Measurements from ENCODE around the gene MTHFD1L. TPM values are rescaled to one million over a fixed set of nuclear protein-coding genes. Genes with fewer than 3 reads are reported as not detected.

Gene MTHFD1L
- total and polyA plus RNA-seq, 2 donors (not counting 1 experiment from before 2014, with no cell fraction given) = 36.1 to 48.9 TPM

DNA sequence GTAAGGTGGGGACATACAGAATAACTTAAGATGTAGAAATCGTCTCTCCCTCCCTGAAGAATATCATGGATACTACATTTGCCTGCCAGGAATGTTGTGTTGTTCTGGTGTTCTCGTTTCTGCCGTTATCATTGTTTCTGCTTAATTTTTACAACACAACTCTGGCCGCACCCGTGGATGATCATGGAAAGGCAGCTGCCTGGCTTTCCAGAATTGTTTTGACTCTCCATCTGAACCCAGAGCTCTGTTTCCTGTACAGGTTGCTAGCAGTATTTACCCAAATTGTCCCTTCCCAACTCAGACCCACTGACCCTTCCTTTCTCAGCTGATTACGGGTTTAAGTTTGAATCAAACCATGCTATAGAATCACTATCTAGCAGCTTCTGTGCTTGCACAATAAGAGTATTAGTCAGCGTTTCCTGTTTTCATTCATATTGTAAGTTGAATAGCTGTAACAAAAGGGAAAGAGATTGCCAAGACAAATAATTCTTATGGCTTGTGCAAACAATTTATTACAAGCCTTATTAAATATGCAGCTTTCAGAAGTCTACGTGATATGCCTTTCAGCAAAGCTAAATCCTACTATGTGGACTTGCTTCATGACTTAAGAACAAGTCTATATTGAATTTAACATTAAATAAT lies 139.0 kb downstream of the MTHFD1L start:
- H3K9me3 ChIP-seq (ENCODE audit: control insufficient read depth, insufficient read depth, low read depth, low read length) = no peaks in the 10 kb centered on the region
- no peak for TF ChIP-seq EZH2 (IDR thresholded peaks at IDR 0.05; ENCODE audit: low read length, missing control alignments)
- TF ChIP-seq, protein P1, sequence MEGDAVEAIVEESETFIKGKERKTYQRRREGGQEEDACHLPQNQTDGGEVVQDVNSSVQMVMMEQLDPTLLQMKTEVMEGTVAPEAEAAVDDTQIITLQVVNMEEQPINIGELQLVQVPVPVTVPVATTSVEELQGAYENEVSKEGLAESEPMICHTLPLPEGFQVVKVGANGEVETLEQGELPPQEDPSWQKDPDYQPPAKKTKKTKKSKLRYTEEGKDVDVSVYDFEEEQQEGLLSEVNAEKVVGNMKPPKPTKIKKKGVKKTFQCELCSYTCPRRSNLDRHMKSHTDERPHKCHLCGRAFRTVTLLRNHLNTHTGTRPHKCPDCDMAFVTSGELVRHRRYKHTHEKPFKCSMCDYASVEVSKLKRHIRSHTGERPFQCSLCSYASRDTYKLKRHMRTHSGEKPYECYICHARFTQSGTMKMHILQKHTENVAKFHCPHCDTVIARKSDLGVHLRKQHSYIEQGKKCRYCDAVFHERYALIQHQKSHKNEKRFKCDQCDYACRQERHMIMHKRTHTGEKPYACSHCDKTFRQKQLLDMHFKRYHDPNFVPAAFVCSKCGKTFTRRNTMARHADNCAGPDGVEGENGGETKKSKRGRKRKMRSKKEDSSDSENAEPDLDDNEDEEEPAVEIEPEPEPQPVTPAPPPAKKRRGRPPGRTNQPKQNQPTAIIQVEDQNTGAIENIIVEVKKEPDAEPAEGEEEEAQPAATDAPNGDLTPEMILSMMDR (conservative IDR thresholded peaks at IDR 0.05 in 1 of 2, IDR thresholded peaks at IDR 0.05 in 1 of 2; ENCODE audit: low read depth in 1 of 2, low read length in 2 of 2) = no peak
- no peaks in the 10 kb centered on the region for H3K79me2 ChIP-seq (ENCODE audit: control insufficient read depth, insufficient read depth, low read length)
- H3K9ac ChIP-seq (ENCODE audit: insufficient read depth, low read length) = no peak overlapping the region
- H3K4me1 ChIP-seq (ENCODE audit: control insufficient read depth, extremely low read depth, insufficient read depth, low read length) = peaks cover 8% of the 10 kb centered on the region
- H3K27me3 ChIP-seq (ENCODE audit: control insufficient read depth, insufficient read depth, low read length) = no peaks in the 10 kb centered on the region
- H3K27ac ChIP-seq (ENCODE audit: insufficient read depth, low read length) = peak overlapping the region; percentile 78
- peak; percentile 95 to 96 for DNase-seq (ENCODE audit: low read depth in 2 of 2)
- H3K36me3 ChIP-seq (ENCODE audit: control insufficient read depth, insufficient read depth, low read length) = no peaks in the 10 kb centered on the region
- peak overlapping the region in 1 of 4 experiments; percentile 17 for H3K4me3 ChIP-seq (replicated peaks in 1 of 4; ENCODE audit: control extremely low read depth in 1 of 4, insufficient read depth in 1 of 4, low read depth in 3 of 4, low read length in 4 of 4)
- H2AFZ ChIP-seq (ENCODE audit: low read length) = no peak overlapping the region
- H4K20me1 ChIP-seq (ENCODE audit: control insufficient read depth, extremely low read depth, insufficient read depth, low read length) = no peaks in the 10 kb centered on the region
- H3K4me2 ChIP-seq (ENCODE audit: extremely low read depth, insufficient read depth, low read length) = peak overlapping the region; percentile 68

DNA sequence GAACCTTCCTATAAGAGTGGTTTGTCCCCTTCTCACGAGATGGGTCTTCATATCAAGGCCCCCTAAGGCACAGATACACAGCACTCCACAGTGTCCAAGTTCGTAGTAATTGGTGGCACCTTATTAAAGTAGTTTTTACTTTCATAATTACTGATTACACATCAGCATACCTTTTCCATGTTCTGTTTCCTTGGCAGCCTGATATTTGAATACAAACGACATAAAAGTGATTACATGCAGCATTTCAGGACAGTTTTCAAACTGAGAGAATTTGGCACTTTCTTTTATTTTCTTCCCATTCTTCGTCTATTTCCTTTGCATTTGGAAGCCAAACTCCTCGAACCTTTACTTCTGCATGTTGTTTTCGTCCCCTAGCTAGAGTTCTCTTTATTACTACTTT lies 139.7 kb downstream of the MTHFD1L start:
- Histone ChIP-seq H3K27ac (ENCODE audit: insufficient read depth, low read length) (peak overlapping the region; percentile 19), H2AFZ (ENCODE audit: low read length) (no peak overlapping the region), H3K27me3 (ENCODE audit: control insufficient read depth, insufficient read depth, low read length) (no peaks in the 10 kb centered on the region), H3K79me2 (ENCODE audit: control insufficient read depth, insufficient read depth, low read length) (no peaks in the 10 kb centered on the region), H3K4me1 (ENCODE audit: control insufficient read depth, extremely low read depth, insufficient read depth, low read length) (peaks cover 8% of the 10 kb centered on the region), H3K9ac (ENCODE audit: insufficient read depth, low read length) (no peak overlapping the region), H3K9me3 (ENCODE audit: control insufficient read depth, insufficient read depth, low read depth, low read length) (no peaks in the 10 kb centered on the region), H3K4me2 (ENCODE audit: extremely low read depth, insufficient read depth, low read length) (peak overlapping the region; percentile 68), H3K4me3 (replicated peaks in 1 of 4; ENCODE audit: control extremely low read depth in 1 of 4, insufficient read depth in 1 of 4, low read depth in 3 of 4, low read length in 4 of 4) (no peak overlapping the region), H3K36me3 (ENCODE audit: control insufficient read depth, insufficient read depth, low read length) (no peaks in the 10 kb centered on the region), H4K20me1 (ENCODE audit: control insufficient read depth, extremely low read depth, insufficient read depth, low read length) (no peaks in the 10 kb centered on the region)
- no peak for DNase-seq (ENCODE audit: low read depth in 2 of 2)
- TF ChIP-seq EZH2 (IDR thresholded peaks at IDR 0.05; ENCODE audit: low read length, missing control alignments) = no peak
- TF ChIP-seq, protein P1 (conservative IDR thresholded peaks at IDR 0.05 in 1 of 2, IDR thresholded peaks at IDR 0.05 in 1 of 2; ENCODE audit: low read depth in 1 of 2, low read length in 2 of 2) = no peak

DNA sequence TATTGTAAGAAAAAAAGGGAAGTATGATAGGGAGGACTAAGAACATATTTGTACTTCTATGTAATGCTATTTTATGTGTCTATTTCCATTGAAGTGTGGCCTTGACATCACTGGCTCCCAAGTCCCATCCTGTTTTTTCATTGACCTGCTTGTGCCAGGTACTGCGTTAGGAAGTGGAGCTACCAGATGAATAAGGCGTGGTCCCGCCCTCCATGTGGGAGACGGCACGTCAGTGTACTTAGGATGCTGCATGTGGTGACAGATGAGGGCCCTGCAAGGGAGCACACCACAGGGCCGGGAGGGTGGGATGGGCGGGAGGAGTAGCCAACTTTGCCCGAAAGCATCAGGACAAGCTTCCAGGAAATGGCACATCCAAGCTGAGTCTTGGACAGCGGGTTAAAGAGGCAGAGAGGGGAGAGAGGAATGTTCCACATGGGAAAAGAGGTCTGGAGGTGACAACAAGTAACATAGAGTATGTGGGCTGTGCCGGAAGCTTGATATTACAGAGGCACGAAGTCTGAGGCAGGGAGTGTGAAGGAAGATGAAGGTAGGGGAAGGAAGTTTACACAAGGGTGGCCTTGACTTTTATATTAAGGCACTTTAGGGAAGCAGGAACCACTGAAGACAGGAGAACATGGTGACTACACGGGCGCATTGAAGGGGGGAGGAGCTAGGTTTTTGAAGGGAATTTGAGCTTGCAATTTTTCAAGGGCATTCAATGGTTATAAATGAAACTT lies 140.6 kb downstream of the MTHFD1L start:
- no peak for TF ChIP-seq EZH2 (IDR thresholded peaks at IDR 0.05; ENCODE audit: low read length, missing control alignments)
- TF ChIP-seq, protein P1 (conservative IDR thresholded peaks at IDR 0.05 in 1 of 2, IDR thresholded peaks at IDR 0.05 in 1 of 2; ENCODE audit: low read depth in 1 of 2, low read length in 2 of 2) = no peak
- no peak overlapping the region for H3K4me2 ChIP-seq (ENCODE audit: extremely low read depth, insufficient read depth, low read length)
- no peaks in the 10 kb centered on the region for H4K20me1 ChIP-seq (ENCODE audit: control insufficient read depth, extremely low read depth, insufficient read depth, low read length)
- H3K4me1 ChIP-seq (ENCODE audit: control insufficient read depth, extremely low read depth, insufficient read depth, low read length) = peaks cover 5% of the 10 kb centered on the region
- no peak overlapping the region for H3K9ac ChIP-seq (ENCODE audit: insufficient read depth, low read length)
- H3K4me3 ChIP-seq (replicated peaks in 1 of 4; ENCODE audit: control extremely low read depth in 1 of 4, insufficient read depth in 1 of 4, low read depth in 3 of 4, low read length in 4 of 4) = no peak overlapping the region
- no peak overlapping the region for H2AFZ ChIP-seq (ENCODE audit: low read length)
- H3K27me3 ChIP-seq (ENCODE audit: control insufficient read depth, insufficient read depth, low read length) = no peaks in the 10 kb centered on the region
- no peak overlapping the region for H3K27ac ChIP-seq (ENCODE audit: insufficient read depth, low read length)
- no peaks in the 10 kb centered on the region for H3K79me2 ChIP-seq (ENCODE audit: control insufficient read depth, insufficient read depth, low read length)
- no peaks in the 10 kb centered on the region for H3K36me3 ChIP-seq (ENCODE audit: control insufficient read depth, insufficient read depth, low read length)
- DNase-seq (ENCODE audit: low read depth in 2 of 2) = no peak
- no peaks in the 10 kb centered on the region for H3K9me3 ChIP-seq (ENCODE audit: control insufficient read depth, insufficient read depth, low read depth, low read length)

Data from fibroblast of lung (primary cell).